Stimulated activated CD4-positive, alpha-beta T cell treated with anti-CD3 and anti-CD28 coated beads, Interleukin-12 subunit alpha, Interleukin-12 subunit beta, amount 100 ng/mL, for 4 hours (primary cell): ENCODE data around the gene SETBP1.
A peak's percentile ranks its signal among the peaks of the same experiment; 100 is the strongest.
"Not testable (repeated sequence)": the region's sequence is repeated elsewhere in the genome, so short reads cannot be mapped to it uniquely, and the experiment has no call there.

Source experiments
- DNase-seq: peaks from one replicate; pipeline ENCODE4 v3.0.0-alpha.2; 2020

The SETBP1 gene

DNA sequence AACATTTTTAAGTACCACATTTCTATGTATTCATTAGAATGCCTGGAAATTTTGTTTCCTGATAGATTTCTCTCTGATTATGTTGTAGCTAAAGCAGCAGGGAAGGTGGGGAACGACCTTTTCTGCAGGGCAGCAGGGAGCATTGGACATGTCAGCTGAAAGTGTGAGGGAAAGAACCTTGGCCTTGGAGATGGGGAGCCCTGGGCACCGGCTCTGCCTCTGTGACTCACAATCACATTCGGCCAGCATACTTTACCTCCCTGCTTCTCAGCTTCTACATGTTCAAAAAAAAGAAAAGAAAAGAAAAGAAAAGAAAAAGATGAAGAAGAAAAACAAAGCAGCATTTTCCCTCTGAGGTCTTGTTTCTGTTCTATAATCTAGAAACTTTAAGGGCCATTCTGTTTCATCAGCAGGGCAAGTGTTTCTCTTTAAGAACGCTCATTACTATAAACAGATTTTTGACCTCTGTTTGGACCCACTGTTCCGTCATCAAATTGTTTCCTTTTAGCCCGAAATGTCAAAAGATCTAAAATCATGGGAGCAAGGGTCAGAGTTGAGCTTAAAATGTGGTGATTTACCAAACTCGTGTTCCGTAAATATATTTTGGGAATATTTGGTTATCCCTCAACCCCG is 27.9 kb downstream of the SETBP1 start:
- DNase-seq, result no peak

GRCh38 chr18:44709307-44710126 is 28.8 kb downstream of the SETBP1 start:
- DNase-seq, result no peak

DNA sequence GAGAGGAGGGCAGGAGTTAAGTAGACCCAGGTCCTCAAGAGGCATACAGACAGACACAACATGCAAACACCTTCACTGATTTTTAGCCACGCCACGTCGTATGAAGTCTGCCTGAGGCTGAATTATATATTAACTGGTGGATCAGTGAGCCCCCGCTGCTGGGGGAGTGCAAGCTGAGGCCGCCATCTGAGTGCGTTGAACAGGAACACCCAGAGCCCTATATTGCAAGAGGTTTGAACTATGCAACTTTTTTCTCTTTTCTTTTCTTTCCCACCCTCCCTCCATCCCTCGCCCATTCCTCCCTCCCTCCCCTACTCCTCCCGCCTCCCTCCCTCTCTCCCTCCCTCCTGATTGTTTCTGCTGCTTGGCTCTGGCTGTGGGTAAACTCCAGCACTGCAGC is 30.2 kb downstream of the SETBP1 start:
- DNase-seq, result no peak

GRCh38 chr18:44712025-44712424 is 31.3 kb downstream of the SETBP1 start:
- no peak for DNase-seq

GRCh38 chr18:44713435-44713834 is 32.7 kb downstream of the SETBP1 start:
- no peak for DNase-seq

GRCh38 chr18:44714376-44714775 is 33.7 kb downstream of the SETBP1 start:
- no peak for DNase-seq

- DNase-seq, result no peak
These were observed 34.6 kb downstream of the SETBP1 start for GRCh38 chr18:44715245-44715644.

GRCh38 chr18:44715842-44716241 is 35.2 kb downstream of the SETBP1 start:
- DNase-seq, result no peak

DNA sequence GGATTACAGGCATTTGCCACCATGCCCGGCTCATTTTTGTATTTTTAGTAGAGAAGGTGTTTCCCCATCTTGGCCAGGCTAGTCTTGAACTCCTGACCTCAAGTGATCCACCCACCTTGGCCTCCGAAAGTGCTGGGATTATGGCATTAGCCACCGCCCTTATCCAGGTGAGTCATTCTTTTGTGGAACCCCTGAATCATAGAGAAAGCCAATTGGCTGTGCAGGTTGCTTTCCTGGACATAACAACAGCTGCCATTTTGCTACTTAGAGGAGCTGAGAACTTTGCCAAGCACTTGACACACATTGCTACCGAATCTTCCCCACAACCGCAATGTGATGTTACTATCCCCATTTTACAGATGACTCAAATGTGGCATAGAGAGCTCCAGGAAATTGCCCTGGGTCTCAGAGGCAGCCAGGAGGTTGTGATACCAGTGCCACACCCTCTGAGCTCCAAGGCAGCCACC is 36.0 kb downstream of the SETBP1 start:
- DNase-seq, result no peak

- DNase-seq, result no peak
These were observed 38.9 kb downstream of the SETBP1 start for GRCh38 chr18:44719519-44720060.

- DNase-seq, result not testable (repeated sequence)
These were observed 41.1 kb downstream of the SETBP1 start for GRCh38 chr18:44721748-44722147.

- DNase-seq, result no peak
These were observed 42.7 kb downstream of the SETBP1 start for GRCh38 chr18:44723411-44723810.

DNA sequence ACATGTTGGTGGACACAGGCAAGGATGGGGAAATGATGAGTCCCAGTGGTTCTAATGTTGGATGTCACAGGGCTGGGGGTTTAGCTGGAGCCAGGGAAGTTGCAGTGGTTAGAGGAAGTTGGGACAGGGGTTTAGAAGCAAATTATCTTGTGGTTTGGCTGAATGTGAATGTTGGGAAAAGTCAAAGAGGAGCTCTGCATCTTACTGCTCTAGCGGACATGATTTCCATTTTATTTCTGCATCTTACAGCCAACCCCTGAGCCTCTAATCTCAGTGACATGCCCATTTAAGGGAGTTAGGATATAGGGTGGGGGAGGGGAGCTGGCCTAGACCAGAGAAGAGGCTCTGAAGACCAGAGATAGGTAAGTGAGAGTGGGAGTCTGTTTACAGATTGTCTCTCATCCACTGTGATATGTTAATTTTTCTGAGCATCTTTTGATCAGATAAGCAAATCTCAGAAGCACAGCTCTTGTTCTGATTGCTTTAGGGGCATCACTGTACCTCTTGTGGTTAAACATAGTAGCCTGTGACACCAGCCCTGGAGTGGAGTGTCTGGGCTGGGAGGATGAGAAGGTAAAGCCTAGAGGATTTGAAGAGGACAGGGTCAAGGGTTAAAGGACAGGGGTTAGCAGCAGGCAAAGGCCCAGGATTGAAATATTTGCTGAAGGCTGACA is 43.6 kb downstream of the SETBP1 start:
- DNase-seq, result no peak

DNA sequence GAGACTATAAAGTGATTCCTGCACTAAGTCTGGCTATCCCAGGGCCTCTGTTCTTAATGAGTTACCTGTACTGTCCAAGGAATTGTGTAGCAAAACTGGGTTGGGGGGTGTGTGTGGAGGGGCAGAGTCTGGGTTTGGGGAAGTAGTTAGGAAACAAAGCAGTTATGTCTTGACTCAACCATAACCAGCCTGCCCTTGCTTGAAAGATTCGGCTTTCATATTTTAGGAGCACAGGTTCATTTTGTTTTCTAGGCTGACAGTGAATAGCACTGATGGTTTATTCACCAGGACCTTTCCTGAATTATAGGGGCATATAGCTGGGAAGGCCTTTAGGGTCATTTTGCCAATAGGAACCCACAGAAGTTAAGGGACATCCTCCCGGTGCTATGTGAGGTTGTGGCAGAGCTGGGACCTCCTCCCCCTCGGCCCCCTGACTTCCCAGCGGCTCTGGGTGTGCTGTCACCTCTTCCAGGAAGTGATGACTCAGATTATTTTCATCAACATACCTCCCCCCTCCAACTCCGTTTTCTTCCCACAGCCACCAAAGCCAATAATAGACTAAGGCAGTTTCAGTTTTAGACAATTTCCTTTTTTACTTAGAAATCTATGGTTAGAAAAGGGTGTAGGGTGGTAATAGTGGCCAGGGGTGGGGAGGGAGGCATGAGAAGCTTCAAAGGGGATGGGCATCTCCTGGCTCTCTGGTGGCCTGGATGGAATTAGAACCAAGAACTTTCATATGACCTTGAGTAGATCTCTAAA is 44.8 kb downstream of the SETBP1 start:
- peak; percentile 54 for DNase-seq

- no peak for DNase-seq
These were observed 45.4 kb downstream of the SETBP1 start for GRCh38 chr18:44726059-44726421.

DNA sequence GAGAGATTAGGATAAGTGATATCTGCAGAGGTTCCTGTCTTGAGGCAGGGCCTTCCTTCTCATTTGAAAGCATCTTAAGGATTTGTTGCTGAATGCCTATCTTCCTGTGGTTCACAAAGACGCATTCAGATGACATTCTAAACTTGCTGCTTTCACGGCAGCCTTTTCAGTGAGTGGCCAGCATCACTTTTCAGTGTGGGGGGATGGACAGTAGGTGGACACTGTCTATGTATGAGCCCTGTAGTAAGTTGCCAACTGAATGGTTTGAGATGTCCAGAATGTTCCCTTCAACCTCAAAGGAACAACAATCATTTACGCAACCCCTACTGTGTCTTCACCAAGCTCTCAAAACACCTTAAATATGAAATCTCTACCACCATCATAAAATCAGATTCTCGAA is 46.6 kb downstream of the SETBP1 start:
- no peak for DNase-seq

- no peak for DNase-seq
These were observed 49.0 kb downstream of the SETBP1 start for GRCh38 chr18:44729631-44730101.

GRCh38 chr18:44730803-44731529 is 50.3 kb downstream of the SETBP1 start:
- DNase-seq, result no peak

DNA sequence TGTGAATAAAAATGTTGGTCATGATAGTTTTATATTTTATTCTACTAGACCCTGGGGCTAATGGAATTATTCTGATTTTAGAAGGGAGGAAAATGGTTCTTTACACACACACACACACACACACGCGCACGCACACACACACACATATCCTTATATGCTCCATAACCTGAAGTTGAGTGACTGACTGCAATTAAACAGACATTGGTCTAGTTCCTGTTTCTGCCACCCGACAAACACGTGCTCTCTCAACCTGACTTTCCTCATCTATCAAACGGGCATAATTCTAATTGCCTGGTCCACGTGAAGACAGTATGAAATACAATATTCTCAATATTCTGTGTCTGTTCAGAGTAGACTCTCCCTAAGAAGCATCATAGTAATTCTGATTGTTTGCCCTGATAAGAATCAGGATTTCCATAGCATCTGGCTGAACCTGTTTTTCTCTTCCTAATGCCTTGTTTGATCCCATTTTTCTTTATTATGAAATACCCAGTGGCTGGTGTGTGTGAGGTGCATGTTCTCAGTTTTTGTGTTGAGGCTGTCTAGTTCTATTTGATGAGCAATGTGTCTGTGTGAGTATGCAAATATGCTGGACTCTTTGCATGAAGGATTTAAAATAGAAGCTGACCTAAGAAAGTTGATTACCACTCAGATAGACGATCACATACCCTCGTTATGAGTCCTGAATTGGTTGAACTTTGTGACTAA is 51.0 kb downstream of the SETBP1 start:
- DNase-seq, result no peak

DNA sequence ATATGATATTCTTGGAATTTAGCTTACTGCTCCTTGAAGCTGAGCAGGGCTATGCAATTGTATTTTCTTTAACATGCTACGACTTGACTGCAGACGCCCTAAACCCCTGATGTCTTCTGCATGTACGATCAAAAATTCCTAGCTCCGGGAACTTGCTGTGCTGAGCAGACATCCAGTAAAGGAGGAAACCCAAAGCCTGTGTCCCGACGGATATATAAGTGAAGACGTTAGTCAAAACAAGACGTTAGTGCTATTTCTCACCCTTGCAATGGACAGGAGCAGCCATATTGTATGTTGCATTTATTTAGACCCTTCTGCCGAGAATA is 51.5 kb downstream of the SETBP1 start:
- DNase-seq, result no peak

DNA sequence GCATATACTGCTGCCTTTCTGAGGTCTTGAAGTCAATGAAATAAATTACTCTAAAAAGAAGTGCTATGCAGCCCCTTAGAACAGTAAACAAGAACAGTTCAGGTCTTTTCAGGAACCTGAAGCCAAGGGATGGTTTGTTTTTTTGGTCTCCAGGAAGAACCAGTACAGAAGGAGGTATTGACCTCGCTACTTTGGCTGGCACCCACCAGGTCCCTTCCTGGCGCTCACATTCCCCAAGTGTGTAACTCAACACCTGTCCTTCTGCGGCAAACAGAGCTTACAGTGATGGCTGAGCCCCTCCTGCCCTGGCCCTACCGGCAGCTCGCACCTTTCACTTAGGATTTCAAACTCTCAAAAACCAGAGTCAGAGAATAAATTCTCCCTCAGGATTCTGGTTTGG is 51.9 kb downstream of the SETBP1 start:
- no peak for DNase-seq
